ENCODE measurements around the gene CECR2.

Gene CECR2

GRCh38 chr22:17477391-17477833 is 108.2 kb downstream of the CECR2 start:
- DNase-seq, result no peak
- H3K9ac ChIP-seq (ENCODE audit: low read length), result no peak overlapping the region
- no peaks in the 10 kb centered on the region for H3F3A ChIP-seq (ENCODE audit: insufficient read depth, low read length)
- no peaks in the 10 kb centered on the region for H3K27me3 ChIP-seq (replicated peaks; ENCODE audit: insufficient read depth, low read length)
- no peaks in the 10 kb centered on the region for H3K9me2 ChIP-seq (replicated peaks; ENCODE audit: insufficient read depth, low read length)
- peaks cover 9% of the 10 kb centered on the region; the same call in 1 of the 2 replicates for H3K4me1 ChIP-seq (ENCODE audit: low read length)
- H3K79me2 ChIP-seq (ENCODE audit: low read length), result no peaks in the 10 kb centered on the region
- no peak overlapping the region for H3K27ac ChIP-seq (ENCODE audit: low read length)
- H2AFZ ChIP-seq (ENCODE audit: low read length), result no peak overlapping the region
- H3K4me2 ChIP-seq (ENCODE audit: low read depth, low read length), result no peak overlapping the region
- no peak overlapping the region for H3K4me3 ChIP-seq (ENCODE audit: low read length)
- TF ChIP-seq EZH2 (optimal IDR thresholded peaks at IDR 0.05; ENCODE audit: low read depth, low read length) (no peak), EZH2phosphoT487 (IDR thresholded peaks at IDR 0.05; ENCODE audit: low read length) (no peak)
- TF ChIP-seq, protein P1, sequence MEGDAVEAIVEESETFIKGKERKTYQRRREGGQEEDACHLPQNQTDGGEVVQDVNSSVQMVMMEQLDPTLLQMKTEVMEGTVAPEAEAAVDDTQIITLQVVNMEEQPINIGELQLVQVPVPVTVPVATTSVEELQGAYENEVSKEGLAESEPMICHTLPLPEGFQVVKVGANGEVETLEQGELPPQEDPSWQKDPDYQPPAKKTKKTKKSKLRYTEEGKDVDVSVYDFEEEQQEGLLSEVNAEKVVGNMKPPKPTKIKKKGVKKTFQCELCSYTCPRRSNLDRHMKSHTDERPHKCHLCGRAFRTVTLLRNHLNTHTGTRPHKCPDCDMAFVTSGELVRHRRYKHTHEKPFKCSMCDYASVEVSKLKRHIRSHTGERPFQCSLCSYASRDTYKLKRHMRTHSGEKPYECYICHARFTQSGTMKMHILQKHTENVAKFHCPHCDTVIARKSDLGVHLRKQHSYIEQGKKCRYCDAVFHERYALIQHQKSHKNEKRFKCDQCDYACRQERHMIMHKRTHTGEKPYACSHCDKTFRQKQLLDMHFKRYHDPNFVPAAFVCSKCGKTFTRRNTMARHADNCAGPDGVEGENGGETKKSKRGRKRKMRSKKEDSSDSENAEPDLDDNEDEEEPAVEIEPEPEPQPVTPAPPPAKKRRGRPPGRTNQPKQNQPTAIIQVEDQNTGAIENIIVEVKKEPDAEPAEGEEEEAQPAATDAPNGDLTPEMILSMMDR (IDR thresholded peaks at IDR 0.05; ENCODE audit: low read length), result no peak
- H3K36me3 ChIP-seq (replicated peaks; ENCODE audit: insufficient read depth, low read length), result no peaks in the 10 kb centered on the region
- no peaks in the 10 kb centered on the region for H3K9me3 ChIP-seq (replicated peaks; ENCODE audit: insufficient read depth, low read length)
- H4K20me1 ChIP-seq (ENCODE audit: insufficient read depth, low read length), result no peaks in the 10 kb centered on the region

DNA sequence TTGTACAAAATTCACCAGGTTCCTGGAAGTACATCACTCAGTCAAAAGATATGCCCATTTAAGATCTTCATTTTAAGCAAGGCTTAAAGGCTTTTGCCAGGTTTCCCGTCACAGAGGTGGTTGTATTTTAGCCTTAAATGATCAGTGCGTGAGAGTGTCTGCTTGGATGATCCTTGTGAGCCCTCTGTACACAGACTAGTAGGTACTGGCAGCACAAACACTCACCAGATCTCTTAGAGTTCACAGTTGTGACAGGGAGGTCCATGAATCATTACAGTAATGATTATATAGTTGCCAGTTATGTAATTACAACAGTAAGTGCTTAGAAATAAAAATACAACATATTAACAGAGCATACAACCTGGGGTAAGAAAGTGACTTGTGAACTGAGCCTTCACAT is 109.9 kb downstream of the CECR2 start:
- Histone ChIP-seq H2AFZ (ENCODE audit: low read length) (no peak overlapping the region), H4K20me1 (ENCODE audit: insufficient read depth, low read length) (no peaks in the 10 kb centered on the region), H3K79me2 (ENCODE audit: low read length) (no peaks in the 10 kb centered on the region), H3K9ac (ENCODE audit: low read length) (no peak overlapping the region), H3F3A (ENCODE audit: insufficient read depth, low read length) (no peaks in the 10 kb centered on the region), H3K9me2 (replicated peaks; ENCODE audit: insufficient read depth, low read length) (no peaks in the 10 kb centered on the region), H3K27ac (ENCODE audit: low read length) (no peak overlapping the region), H3K4me3 (ENCODE audit: low read length) (no peak overlapping the region), H3K36me3 (replicated peaks; ENCODE audit: insufficient read depth, low read length) (no peaks in the 10 kb centered on the region), H3K4me2 (ENCODE audit: low read depth, low read length) (no peak overlapping the region), H3K9me3 (replicated peaks; ENCODE audit: insufficient read depth, low read length) (no peaks in the 10 kb centered on the region), H3K27me3 (replicated peaks; ENCODE audit: insufficient read depth, low read length) (no peaks in the 10 kb centered on the region), H3K4me1 (ENCODE audit: low read length) (peaks cover 9% of the 10 kb centered on the region; the same call in 1 of the 2 replicates)
- no peak for DNase-seq
- TF ChIP-seq EZH2phosphoT487 (IDR thresholded peaks at IDR 0.05; ENCODE audit: low read length) (no peak), EZH2 (optimal IDR thresholded peaks at IDR 0.05; ENCODE audit: low read depth, low read length) (no peak)
- TF ChIP-seq, protein P1 (IDR thresholded peaks at IDR 0.05; ENCODE audit: low read length), result no peak

DNA sequence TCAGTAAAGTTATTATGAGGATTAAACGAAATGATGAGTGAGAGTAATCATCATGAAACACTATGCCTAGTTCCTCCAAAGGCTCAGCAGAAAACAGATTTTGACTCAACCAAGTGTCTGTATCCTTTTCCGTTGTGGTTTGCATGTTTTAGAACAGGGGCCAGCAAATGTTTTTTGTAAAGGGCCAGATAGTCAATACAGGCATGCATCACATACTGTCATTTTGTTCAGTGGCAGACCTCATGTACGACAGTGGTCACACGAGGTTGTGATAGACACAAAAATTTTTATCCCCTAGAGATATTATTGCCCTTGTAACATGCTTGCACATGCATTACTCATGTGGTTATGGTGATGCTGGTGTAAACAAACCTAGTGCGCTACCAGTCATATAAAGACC is 112.2 kb downstream of the CECR2 start:
- H3F3A ChIP-seq (ENCODE audit: insufficient read depth, low read length), result no peaks in the 10 kb centered on the region
- H3K27ac ChIP-seq (ENCODE audit: low read length), result no peak overlapping the region
- H3K4me2 ChIP-seq (ENCODE audit: low read depth, low read length), result no peak overlapping the region
- H3K4me1 ChIP-seq (ENCODE audit: low read length), result no peaks in the 10 kb centered on the region
- no peak for DNase-seq
- no peak overlapping the region for H2AFZ ChIP-seq (ENCODE audit: low read length)
- no peaks in the 10 kb centered on the region for H3K9me3 ChIP-seq (replicated peaks; ENCODE audit: insufficient read depth, low read length)
- no peaks in the 10 kb centered on the region for H3K36me3 ChIP-seq (replicated peaks; ENCODE audit: insufficient read depth, low read length)
- no peaks in the 10 kb centered on the region for H3K27me3 ChIP-seq (replicated peaks; ENCODE audit: insufficient read depth, low read length)
- H3K4me3 ChIP-seq (ENCODE audit: low read length), result no peak overlapping the region
- TF ChIP-seq, protein P1 (IDR thresholded peaks at IDR 0.05; ENCODE audit: low read length), result no peak
- no peak for TF ChIP-seq EZH2phosphoT487 (IDR thresholded peaks at IDR 0.05; ENCODE audit: low read length)
- TF ChIP-seq EZH2 (optimal IDR thresholded peaks at IDR 0.05; ENCODE audit: low read depth, low read length), result no peak
- no peaks in the 10 kb centered on the region for H4K20me1 ChIP-seq (ENCODE audit: insufficient read depth, low read length)
- no peak overlapping the region for H3K9ac ChIP-seq (ENCODE audit: low read length)
- no peaks in the 10 kb centered on the region for H3K9me2 ChIP-seq (replicated peaks; ENCODE audit: insufficient read depth, low read length)
- no peaks in the 10 kb centered on the region for H3K79me2 ChIP-seq (ENCODE audit: low read length)
